Upper lobe of left lung (tissue), 6 donors: Measurements from ENCODE around the gene LGALS7. TPM values are rescaled to one million over a fixed set of nuclear protein-coding genes. Genes with fewer than 3 reads are reported as not detected.

Experiments used
- ATAC-seq, 2 donors: fragments of 200-7000 bp; cut with Tn5 transposase; one replicate each; pipeline ENCODE4 v1.9.1; 2022; ENCODE audit warnings: mild to moderate bottlenecking in 2 of 2, moderate library complexity in 2 of 2; ENCODE audit not compliant: low FRiP score in 2 of 2
- DNase-seq, 2 donors: peaks; one replicate each; pipeline ENCODE4 v3.0.0-alpha.2; 2019 to 2020
- H3K27ac ChIP-seq, 4 donors: fragments of 200-600 bp; sonication (generic); one replicate each; pipeline ENCODE4 v1.5.1; 2016 to 2019
- H3K27me3 ChIP-seq, 4 donors: fragments of 200-600 bp; sonication (generic); one replicate each; pipeline ENCODE4 v1.5.1; 2017 to 2019
- H3K36me3 ChIP-seq, 4 donors: fragments of 200-600 bp; sonication (generic); one replicate each; pipeline ENCODE4 v1.5.1; 2016 to 2019
- H3K4me1 ChIP-seq, 4 donors: fragments of 200-600 bp; sonication (generic); one replicate each; pipeline ENCODE4 v1.5.1; 2018 to 2019
- H3K4me3 ChIP-seq, 4 donors: fragments of 200-600 bp; sonication (generic); one replicate each; pipeline ENCODE4 v1.5.1; 2017 to 2019; ENCODE audit warnings: mild to moderate bottlenecking in 2 of 4, moderate library complexity in 1 of 4
- H3K9me3 ChIP-seq, 4 donors: fragments of 200-600 bp; sonication (generic); one replicate each; pipeline ENCODE4 v1.5.1; 2018 to 2019
- CTCF ChIP-seq, 6 experiments: fragments of 450-650 bp in 4 of 6; fragments of 200-600 bp in 2 of 6; sonication (generic) in 2 of 6; IDR thresholded peaks; one replicate each; pipeline ENCODE4 v1.5.1; 2016 to 2019; ENCODE audit warnings: antibody characterized with exemption in 6 of 6
- EP300 ChIP-seq, 4 donors: sonication (generic); formaldehyde crosslinking; IDR thresholded peaks; one replicate each; pipeline ENCODE4 v1.5.1; 2017; ENCODE audit warnings: antibody characterized with exemption in 4 of 4, control low read depth in 2 of 4
- POLR2A ChIP-seq, 4 donors: fragments of 450-650 bp; IDR thresholded peaks; one replicate each; pipeline ENCODE4 v1.5.1; 2016 to 2017; ENCODE audit warnings: antibody characterized with exemption in 4 of 4, mild to moderate bottlenecking in 2 of 4
- POLR2AphosphoS5 ChIP-seq, 2 donors: sonication (generic); formaldehyde crosslinking; IDR thresholded peaks; one replicate each; pipeline ENCODE4 v1.5.1; 2017; ENCODE audit warnings: antibody characterized with exemption in 2 of 2
- WGBS, 2 donors: methylation state at CpG; one replicate each; pipeline ENCODE4 v1.1.5; 2017 to 2018; 5-methylcytosine and 5-hydroxymethylcytosine counted together
- small RNA-seq, 4 donors: library from RNA; depleted of rRNA; stranded (forward); fragments of <200 nt; gene quantifications; one replicate each; pipeline ENCODE3, GENCODE V24; 2016
- total RNA-seq, 6 donors: library from RNA; depleted of rRNA in 4 of 6; stranded (reverse); fragments of >200 nt in 4 of 6; gene quantifications; one replicate each; pipeline versions ENCODE4 v1.1.0 to v1.2.1, GENCODE V29; 2016 to 2021
- donor health status: DM: no; HTN: no; CAD: no; lungs with moderate emphysema.
- donor health status: DM: no; HTN: yes; CAD: no; lungs with severe emphysema.

LGALS7 gene
- total RNA-seq, 6 donors from 2014 or later, result not detected

- ATAC-seq (no peak), DNase-seq (peak in 1 of 2 donors; percentile 32)
- Histone ChIP-seq H3K4me3 (no peak overlapping the region), H3K4me1 (peaks cover 14 to 50% (median 31%) of the 10 kb centered on the region in 4 donors), H3K27me3 (no peaks in the 10 kb centered on the region), H3K9me3 (no peaks in the 10 kb centered on the region), H3K36me3 (peaks cover 66 to 100% (median 97%) of the 10 kb centered on the region in 4 donors), H3K27ac (peak overlapping the region; percentile 18 to 72 (median 62))
- 57 to 65% methylated on average over 16 to 17 of the region's 17 CpGs for WGBS, 2 donors
- TF ChIP-seq POLR2AphosphoS5 (IDR thresholded peaks at IDR 0.05) (peak in 1 of 2 donors; percentile 26), CTCF (IDR thresholded peaks at IDR 0.05) (no peak)
Measured at GRCh38 chr19:38721979-38722773, 51.1 kb downstream of the LGALS7 start.

- peak overlapping the region in 3 of 4 donors; percentile 40 to 72 (median 54) for H3K27ac ChIP-seq
- ATAC-seq, result no peak
- H3K4me1 ChIP-seq, result peaks cover 14 to 44% (median 26%) of the 10 kb centered on the region in 4 donors
- 85 to 91% methylated on average over 3 to 17 of the region's 20 CpGs for WGBS, 2 donors
- H3K36me3 ChIP-seq, result peaks cover 59 to 100% (median 97%) of the 10 kb centered on the region in 4 donors
- no peaks in the 10 kb centered on the region for H3K9me3 ChIP-seq
- DNase-seq, result peak in 1 of 2 donors; percentile 74
- TF ChIP-seq POLR2AphosphoS5 (IDR thresholded peaks at IDR 0.05) (no peak), CTCF (IDR thresholded peaks at IDR 0.05) (no peak), POLR2A (IDR thresholded peaks at IDR 0.05) (no peak), EP300 (IDR thresholded peaks at IDR 0.05) (no peak)
- H3K4me3 ChIP-seq, result no peak overlapping the region
- H3K27me3 ChIP-seq, result no peaks in the 10 kb centered on the region
Measured at GRCh38 chr19:38721496-38721895, 51.8 kb downstream of the LGALS7 start.

Small RNA genes lying within 50 kb of the gene (small RNA-seq; reads per million reads assigned to genes)
- gene RNU6-140P, result 0 reads per million in 4 donors

Other genes starting within 250 kb of the LGALS7 start
- gene MAP4K1, start 155.6 kb downstream of the LGALS7 start, total RNA-seq, result 10 to 100 TPM in 3 of 6 donors, 1 to 10 TPM in 3; 6.2 to 28.3 (median 9.9) TPM
- 100 to 1,000 TPM; 142 to 404 (median 242) TPM for gene EIF3K, start 154.3 kb downstream of the LGALS7 start, total RNA-seq
- 100 to 1,000 TPM; 162 to 636 (median 512) TPM for gene ACTN4, start 125.9 kb downstream of the LGALS7 start, total RNA-seq
- 10 to 100 TPM in 3 of 6 donors, 1 to 10 TPM in 3; 5.2 to 93.2 (median 11.1) TPM for gene CAPN12, start 29.0 kb downstream of the LGALS7 start, total RNA-seq
- 10 to 100 TPM in 1 of 6 donors, not detected in 5; 12.4 TPM for gene LGALS7B, start 15.7 kb upstream of the LGALS7 start, total RNA-seq
- gene LGALS4, start 39.4 kb upstream of the LGALS7 start, total RNA-seq, result 10 to 100 TPM in 1 of 6 donors, 1 to 10 TPM in 5; 3.1 to 12.3 (median 5.0) TPM
- 100 to 1,000 TPM; 104 to 225 (median 189) TPM for gene ECH1, start 58.3 kb upstream of the LGALS7 start, total RNA-seq
- 100 to 1,000 TPM; 156 to 274 (median 178) TPM for gene HNRNPL, start 76.5 kb upstream of the LGALS7 start, total RNA-seq
- 10 to 100 TPM in 5 of 6 donors, 1 to 10 TPM in 1; 8.7 to 23.1 (median 13.2) TPM for gene RINL, start 104.8 kb upstream of the LGALS7 start, total RNA-seq
- 10 to 100 TPM; 45.2 to 93.2 (median 59.1) TPM for gene SIRT2, start 126.1 kb upstream of the LGALS7 start, total RNA-seq
- 10 to 100 TPM; 22.8 to 38.4 (median 31.6) TPM for gene NFKBIB, start 126.5 kb upstream of the LGALS7 start, total RNA-seq
- gene CCER2, start 138.7 kb upstream of the LGALS7 start, total RNA-seq, result 1 to 10 TPM in 3 of 6 donors, under 1 TPM in 2, not detected in 1; 0.49 to 4.2 (median 1.3) TPM
- gene SARS2, start 157.2 kb upstream of the LGALS7 start, total RNA-seq, result 10 to 100 TPM; 14.3 to 54.5 (median 23.0) TPM
- gene MRPS12, start 157.4 kb upstream of the LGALS7 start, total RNA-seq, result 10 to 100 TPM in 4 of 6 donors, 1 to 10 TPM in 2; 3.1 to 38.3 (median 26.0) TPM
- 10 to 100 TPM in 3 of 6 donors, 1 to 10 TPM in 3; 5.0 to 18.9 (median 10.4) TPM for gene FBXO17, start 202.2 kb upstream of the LGALS7 start, total RNA-seq